HL-60/S4 treated with phorbol 12-myristate 13-acetate at 8.2 ng/mL for 4 days and 3 days (cell line): ENCODE data around the gene KRTAP5-5.
"Not testable (repeated sequence)": the region's sequence is repeated elsewhere in the genome, so short reads cannot be mapped to it uniquely, and the experiment has no call there.

ENCODE experiments used
- in situ Hi-C: fragments of 300-500 bp; cut with MboI; formaldehyde crosslinking; loops from 2 replicates; pipeline ENCODE4 v1.15.0; 2022; ENCODE audit warnings: low sequenced_read_pairs

Gene KRTAP5-5

GRCh38 chr11:1654388-1655167 lies 25.0 kb downstream of the KRTAP5-5 start:
- in situ Hi-C loops = no loop called here

GRCh38 chr11:1655168-1656060 lies 25.8 kb downstream of the KRTAP5-5 start:
- in situ Hi-C loops = no loop called here

- in situ Hi-C loops = no loop called here
Observed at GRCh38 chr11:1656061-1656441, 26.5 kb downstream of the KRTAP5-5 start.

DNA sequence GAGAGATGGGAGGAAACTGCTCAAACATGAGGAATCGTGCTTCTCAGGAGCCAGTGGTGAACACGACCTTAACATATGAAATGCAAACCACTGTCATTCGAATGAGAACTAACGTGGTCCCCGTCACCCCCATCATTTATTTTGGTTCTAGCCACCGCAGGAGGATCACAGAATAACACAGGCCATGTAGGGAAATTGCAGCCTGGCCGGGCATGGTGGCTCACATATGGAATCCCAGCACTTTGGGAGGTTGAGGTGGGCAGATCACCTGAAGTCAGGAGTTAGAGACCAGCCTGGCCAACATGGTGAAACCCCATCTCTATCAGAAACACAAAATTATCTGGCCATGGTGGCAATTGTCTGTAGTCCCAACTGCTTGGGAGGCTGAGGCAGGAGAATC lies 27.1 kb downstream of the KRTAP5-5 start:
- in situ Hi-C loops = no loop called here

GRCh38 chr11:1659506-1659905 lies 29.9 kb downstream of the KRTAP5-5 start:
- in situ Hi-C loops = no loop called here

DNA sequence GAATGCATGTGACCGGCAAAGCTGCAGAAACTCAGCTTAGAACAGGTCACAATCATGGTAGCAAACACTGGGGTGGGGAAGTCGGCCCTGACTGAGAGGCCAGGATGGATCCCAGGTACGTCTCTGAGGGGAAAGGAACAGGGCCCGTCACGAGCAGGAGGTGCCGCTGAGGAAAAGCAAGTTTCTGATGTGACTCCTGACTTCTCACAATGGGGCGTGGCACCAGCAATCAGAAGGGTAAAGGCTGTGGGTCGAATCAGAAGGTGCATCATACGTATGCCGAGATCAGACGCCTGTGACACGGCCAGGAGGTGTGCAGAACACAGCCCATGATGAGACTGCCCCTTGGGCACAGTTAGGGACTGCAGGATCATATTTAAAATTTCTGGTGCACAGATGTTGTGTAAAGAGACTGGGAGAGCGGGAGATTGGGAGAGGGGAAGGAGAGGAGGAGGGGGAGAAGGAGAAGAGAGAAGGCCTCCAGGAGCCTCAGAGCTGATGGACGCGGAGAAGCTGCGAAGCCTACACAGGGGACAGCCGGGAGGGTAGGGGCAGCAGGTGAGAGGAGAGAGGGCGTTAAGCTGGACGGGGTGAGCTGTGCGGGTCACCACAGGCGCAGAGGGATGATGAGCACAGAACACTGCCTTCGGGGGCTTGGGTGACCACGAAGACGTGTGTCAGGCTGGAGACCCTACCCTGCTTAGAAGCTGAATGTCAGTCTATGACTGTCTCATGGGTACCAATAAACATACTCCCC lies 30.7 kb downstream of the KRTAP5-5 start:
- in situ Hi-C loops = no loop called here

GRCh38 chr11:1661454-1662269 lies 32.1 kb downstream of the KRTAP5-5 start:
- in situ Hi-C loops = not testable (repeated sequence)

DNA sequence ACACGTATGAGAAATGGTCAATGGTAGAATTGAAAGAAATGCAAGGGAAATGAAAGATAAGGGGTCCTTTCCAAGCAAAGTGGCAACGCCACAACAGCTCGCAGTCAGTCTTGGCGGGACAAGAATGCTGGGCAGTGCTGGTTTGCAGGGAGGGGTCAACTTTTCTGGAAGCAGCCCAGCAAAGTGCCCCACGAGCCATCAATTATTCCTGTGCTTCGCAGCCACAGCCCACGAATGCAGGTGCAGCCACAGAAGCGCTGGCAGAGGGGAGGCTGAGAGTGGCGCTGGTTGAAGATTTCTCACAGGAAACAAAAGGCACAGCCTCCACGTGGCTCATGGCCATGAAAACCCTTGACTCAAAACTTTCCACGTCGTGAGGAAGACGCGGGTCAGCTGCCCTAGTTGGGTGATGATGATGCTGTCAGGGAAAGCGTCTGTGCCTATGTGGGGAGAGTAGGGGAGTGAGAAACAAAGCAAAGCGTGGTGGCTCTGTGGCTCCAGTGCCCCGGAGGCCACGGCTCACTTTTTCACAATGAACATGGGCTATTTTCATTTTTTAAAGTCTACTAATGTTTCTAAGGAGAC lies 33.2 kb downstream of the KRTAP5-5 start:
- in situ Hi-C loops = not testable (repeated sequence)

DNA sequence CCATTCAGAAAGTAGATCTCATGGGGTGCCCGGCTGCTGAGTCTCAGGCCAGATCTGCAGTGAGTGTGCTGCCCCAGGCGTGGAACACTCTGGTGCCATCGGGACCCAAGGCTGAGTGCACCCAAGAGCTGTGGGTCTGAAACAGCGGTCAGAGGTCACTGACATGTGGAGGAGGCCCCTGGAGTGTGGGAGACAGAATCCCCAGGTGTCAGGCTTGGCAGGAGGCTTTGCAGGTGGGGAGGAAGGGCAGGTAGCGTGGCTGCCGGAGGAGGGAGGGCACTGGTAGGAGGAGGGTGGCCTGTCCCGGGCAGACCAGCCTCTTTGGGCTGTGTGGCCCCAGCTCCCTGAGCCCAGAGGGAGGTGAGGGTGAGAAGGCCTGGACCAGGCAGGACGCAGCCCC lies 35.7 kb downstream of the KRTAP5-5 start:
- in situ Hi-C loops = no loop called here

- in situ Hi-C loops = no loop called here
Observed at GRCh38 chr11:1667121-1667850, 37.7 kb downstream of the KRTAP5-5 start.

GRCh38 chr11:1667906-1668305 lies 38.3 kb downstream of the KRTAP5-5 start:
- in situ Hi-C loops = no loop called here

- in situ Hi-C loops = no loop called here
Observed at GRCh38 chr11:1668911-1669473, 39.4 kb downstream of the KRTAP5-5 start.

- in situ Hi-C loops = no loop called here
Observed at GRCh38 chr11:1669546-1670218, 40.1 kb downstream of the KRTAP5-5 start.

GRCh38 chr11:1670457-1670856 lies 40.9 kb downstream of the KRTAP5-5 start:
- in situ Hi-C loops = not testable (repeated sequence)

GRCh38 chr11:1670905-1671371 lies 41.4 kb downstream of the KRTAP5-5 start:
- in situ Hi-C loops = no loop called here

GRCh38 chr11:1671658-1672057 lies 42.1 kb downstream of the KRTAP5-5 start:
- in situ Hi-C loops = no loop called here

DNA sequence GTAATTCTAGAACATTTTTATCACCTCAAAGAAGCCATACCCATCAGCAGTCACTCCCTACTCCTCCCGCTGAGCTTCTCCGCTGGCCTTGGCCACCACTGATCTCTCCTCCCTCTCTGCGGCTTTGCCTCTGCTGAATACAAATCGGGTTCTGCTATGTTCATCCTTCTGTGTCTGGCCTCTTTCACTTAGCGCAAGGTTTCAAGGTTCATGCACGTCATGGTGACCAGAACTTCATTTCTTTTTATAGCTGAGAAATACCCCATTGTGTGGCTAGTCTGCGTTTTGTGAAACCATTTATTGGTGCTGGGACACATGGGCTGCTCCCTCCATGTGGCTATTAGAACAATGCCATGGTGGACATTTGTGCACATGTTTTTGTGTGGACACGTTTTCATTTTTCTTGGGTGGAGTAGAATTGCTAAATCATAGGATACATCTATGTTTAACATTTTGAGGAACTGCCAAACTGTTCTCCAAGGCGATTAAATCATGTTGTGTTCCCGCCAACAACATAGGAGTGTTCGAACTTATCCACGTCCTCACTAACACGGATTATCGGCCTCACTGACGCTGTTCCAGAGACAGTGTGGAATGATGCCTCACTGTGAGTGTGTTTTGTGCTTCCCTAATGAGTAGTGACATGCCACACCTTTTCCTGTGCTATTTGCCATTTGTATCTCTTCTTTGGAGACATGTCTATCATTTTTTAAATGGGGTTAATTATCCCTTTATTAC lies 43.2 kb downstream of the KRTAP5-5 start:
- in situ Hi-C loops = no loop called here
